ENCODE results near the gene CEP44.

DNA sequence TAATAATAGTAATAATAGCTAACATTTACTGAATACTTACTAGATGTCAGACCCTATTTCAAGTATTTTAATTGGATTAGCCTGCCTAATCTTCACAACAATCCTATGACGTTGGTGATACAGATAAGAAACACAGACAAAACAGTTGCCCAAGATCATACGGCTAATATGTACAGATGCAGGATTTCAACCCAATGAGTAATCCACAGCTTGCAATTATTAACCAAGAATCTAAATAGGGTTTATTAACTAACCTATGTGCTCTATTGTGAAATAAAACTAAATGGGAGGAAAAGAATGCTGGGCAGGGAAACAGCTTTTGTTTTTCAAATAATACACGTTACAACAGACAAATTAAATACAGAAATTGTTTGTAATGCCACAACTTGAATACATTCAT, 23.6 kb upstream of the CEP44 start:
- TF ChIP-seq EZH2phosphoT487 (IDR thresholded peaks at IDR 0.05; ENCODE audit: low read depth, severe bottlenecking, unreplicated experiment) (no peak), CTCF (IDR thresholded peaks at IDR 0.05; ENCODE audit: poor library complexity) (no peak), EZH2 (IDR thresholded peaks at IDR 0.05; ENCODE audit: borderline replicate concordance) (no peak)
